HG02852 (cell line): ENCODE results near the gene ANKRD36B.
"Not testable (repeated sequence)": the region's sequence is repeated elsewhere in the genome, so short reads cannot be mapped to it uniquely, and the experiment has no call there.

ENCODE experiments used
- ATAC-seq: cut with Tn5 transposase; IDR thresholded peaks from one replicate; pipeline ENCODE4 v1.9.1; 2021; ENCODE audit warnings: mild to moderate bottlenecking, moderate library complexity; ENCODE audit not compliant: unreplicated experiment

Gene ANKRD36B

DNA sequence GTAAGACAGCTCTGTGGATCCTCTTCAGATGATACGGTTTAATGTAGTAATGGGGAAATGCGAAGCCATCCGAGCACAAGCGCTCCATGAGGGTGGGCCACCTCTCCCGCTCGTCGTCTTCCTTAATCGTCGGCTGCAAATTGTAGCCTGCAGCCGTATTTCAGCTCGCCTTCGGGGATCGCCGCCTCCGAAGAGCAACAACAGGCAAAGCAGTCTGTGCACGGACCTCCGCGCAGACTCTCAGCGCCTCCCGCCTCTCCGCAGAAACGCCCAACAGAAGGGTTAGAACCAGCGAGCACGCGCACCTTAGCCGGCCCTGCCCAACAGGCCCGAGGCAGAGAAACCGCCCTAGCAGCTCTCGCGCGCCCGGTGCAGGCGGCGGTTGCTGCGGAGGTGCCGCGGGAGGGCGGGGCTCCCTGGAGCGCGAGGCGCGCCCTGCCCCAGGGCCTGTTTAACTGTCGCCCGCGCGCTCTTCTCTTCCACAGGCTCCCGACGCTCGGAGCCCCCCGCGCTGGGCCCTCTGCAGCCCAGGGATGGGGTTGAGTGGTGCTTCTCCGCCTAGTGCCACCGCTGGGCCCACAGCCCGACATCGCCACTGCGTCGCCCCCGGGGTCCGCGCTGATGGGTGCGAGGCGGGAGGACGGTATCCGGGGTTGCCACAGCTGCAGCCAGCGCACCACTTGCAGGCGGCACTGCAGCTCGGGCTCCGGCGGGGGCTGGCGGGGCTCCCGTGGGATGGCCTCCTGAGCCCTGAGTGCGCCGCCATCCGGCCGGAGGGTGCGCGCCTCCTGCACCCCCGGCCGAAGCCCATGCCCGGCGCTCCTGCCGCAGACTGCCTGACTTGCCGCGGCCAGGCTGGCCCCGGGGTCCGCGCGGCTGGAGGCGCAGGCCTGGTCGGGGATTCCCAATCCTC lies at the start of gene ANKRD36B:
Gene ANKRD36B, minus strand, starts transcription at position 280 of the 913 bp plus-strand sequence. Its CDS starts 192 bp downstream, at position 88.
- ATAC-seq, result peak; percentile 78

DNA sequence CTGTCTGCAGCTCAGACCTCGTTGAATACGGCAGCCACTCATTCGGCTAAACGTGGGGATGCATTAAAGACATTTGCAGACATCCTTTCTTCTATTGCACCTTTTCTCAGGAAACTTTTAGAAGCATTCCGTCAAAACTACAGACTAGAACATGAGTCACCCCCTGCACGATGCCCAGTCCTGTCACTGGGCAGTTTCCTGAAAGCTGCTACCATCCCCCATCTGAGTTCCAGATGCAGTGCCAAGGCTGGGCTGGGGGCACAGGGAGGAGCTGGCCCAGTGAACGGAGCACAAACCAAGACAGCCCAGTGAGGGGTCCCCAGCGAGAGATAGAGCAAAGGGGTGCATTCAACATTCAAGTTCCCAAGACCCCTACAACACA lies 36.4 kb upstream of the ANKRD36B start:
- not testable (repeated sequence) for ATAC-seq

- ATAC-seq, result not testable (repeated sequence)
Measured at GRCh38 chr2:97625354-97626048, 35.8 kb upstream of the ANKRD36B start.

GRCh38 chr2:97622976-97623375 lies 33.3 kb upstream of the ANKRD36B start:
- ATAC-seq, result not testable (repeated sequence)

DNA sequence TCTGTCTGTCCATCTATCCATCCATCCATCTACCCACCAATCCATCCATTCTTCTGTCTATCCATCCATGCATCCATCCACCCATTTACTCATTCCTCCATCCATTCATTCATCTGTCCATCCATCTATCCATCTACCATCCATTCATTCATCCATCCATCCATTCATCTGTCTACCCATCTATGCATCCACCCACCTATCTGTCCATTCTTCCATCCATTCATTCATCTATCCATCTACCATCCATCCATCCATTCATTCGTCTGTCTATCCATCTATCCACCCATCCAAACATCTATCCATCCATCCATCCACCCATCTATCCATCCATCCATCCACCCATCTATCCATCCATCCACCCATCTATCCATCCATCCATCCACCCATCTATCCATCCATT lies 30.8 kb upstream of the ANKRD36B start:
- not testable (repeated sequence) for ATAC-seq

DNA sequence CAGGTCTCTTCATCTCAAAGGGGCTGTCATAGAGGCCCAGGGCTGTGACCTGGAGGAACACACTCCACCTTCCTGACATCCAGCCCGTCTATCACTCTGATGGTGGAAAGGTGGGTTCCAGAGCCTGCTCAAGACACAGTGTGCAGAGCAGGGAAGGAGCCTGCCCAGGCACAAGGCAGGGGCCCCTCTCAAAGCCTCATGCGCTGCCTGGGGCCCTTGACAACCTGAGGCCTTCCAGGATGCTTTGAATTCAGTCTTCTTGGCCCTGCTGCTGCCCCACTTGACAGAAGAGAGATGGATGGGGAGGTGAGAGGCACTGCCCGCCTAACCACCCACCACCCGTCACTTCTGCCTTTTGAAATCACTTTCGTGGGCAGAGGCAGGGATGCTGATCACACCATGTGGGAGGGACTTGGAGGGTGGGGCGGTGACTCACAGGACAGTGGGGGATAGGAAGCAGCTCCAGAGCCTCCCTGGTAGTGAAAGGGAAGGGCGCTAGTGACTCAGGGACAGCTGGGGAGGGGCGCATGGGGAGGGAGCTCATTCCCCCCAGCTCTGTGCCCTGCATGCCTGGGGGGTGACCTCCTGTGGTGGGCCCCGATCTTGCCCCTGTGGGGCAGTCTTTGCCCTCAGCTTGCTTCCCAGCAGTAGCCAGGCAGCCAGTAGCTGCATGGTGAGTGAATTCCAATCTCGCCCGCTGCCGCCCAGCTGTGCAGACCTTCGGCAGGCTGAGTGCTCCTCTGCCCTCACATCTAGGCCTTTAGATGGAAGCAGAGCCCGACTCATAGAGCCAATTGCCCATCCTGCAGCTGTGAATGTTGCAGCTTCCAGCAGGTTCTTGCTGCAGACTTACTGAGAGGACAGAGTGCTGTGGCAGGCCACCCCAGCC lies 29.5 kb upstream of the ANKRD36B start:
- ATAC-seq, result not testable (repeated sequence)

DNA sequence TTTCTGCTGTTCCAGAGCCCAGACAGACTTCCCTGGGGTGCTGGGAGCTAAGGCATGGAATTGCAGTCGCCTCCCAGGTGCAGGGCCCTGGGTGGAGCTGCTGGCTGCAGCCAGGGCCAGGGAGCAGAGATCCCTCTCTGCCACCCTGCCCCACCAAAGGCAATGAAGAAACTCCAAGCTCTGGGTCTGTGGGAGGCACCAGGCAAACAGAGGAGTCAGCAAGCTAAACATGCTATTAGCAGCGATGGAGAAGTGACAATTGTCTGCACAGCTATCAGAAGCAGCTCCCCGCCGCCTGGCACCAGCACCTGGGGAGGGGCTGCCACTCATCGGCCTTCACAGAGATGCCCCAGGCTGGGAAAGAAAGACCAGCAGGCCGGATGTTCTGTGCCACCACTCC lies 28.2 kb upstream of the ANKRD36B start:
- ATAC-seq, result no peak

DNA sequence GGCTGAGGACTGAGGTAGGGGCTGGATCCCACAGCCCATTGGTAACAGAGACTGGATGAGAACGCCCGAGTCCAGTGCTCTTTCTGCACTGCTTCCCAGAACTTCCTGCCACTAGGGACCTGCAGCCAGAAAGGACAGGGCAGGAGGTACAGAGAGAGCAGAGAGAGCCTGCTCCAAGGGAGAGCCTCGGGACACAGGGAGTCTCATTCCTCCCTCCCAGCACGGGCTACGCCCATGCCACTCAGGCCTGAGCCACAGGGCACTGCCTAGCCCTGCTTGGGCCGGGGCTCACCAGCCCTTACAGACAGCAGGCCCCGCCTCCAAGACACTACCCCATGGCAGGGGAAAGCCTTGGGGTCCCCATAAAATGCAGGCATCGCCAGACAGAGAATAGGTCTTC lies 26.1 kb upstream of the ANKRD36B start:
- ATAC-seq, result not testable (repeated sequence)

DNA sequence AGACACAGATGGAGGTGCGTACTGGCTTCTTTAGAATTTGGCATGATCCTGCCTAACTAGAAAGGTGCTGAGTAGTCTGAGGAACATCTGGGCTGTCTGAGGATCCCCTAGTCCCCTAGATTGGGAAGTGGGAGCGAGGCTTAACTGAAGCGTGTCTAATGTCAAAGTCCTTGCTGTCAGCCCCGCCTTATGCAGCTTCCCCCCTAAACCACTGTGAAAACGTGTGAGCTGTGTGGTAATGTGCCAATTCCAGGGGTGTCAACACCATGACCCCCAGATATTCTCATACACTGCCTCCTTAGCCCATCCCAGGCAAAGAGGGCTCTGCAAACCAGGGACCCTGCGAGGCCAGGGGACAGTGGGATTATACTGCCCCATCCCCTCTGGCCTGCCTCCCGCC lies 22.2 kb upstream of the ANKRD36B start:
- ATAC-seq, result not testable (repeated sequence)

DNA sequence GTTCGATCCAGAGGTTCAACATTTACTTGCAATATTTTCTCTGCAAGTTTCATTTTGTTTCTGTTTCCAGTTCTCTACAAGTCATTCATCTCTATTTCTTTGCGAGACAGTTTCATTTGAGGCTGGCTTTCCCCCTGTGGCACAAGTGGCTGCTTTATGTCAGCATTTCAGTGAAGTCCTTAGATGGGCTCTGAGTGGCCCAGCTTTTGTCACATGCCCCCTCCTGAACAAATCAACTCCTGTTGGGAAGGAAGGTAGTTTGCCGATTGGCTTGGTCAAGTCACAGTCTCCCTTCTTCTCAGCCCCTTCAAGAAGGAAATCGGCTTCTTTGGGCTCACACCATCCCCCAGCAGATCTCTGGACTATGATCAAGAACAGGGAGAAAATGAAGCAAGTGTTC lies 19.1 kb upstream of the ANKRD36B start:
- not testable (repeated sequence) for ATAC-seq

DNA sequence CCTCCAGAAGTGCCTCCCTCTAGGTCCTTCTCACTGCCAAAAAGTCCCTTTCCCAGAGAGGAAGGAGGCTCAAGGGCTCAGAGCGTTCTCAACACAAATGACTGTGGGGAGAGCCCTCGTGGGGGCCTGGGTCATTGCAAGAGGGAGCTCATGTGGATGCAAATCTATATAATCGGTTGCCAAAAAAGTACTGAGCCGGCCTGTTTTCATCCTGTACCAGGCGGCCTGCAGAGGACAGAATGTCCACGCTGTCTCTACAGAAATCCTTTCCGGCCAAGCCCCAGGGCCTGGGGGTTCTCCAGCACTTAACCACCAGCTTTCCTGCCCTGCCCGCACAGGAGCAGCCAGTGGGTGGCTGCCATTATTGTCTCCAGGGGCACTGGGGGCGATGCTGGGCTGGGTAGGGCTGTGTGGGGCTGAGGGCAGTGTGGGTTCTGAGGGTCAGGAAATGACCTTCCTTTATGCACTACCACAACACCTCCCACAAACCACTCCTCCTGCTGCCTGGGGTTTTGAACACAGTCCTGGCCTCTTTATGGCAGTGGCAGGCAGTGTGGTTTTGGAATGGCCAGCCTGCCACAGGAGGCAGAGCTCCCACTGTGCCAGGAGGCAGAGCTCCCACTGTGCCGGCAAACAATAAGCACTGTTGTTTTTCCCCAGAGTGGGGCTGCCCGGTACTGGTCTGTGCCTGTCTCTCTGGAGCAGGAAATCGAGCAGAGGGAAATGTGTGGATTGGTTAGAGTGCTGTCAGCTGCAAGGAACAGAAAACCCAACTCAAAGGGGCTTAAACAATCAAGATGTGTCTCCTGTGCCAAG lies 16.1 kb upstream of the ANKRD36B start:
- ATAC-seq, result not testable (repeated sequence)

DNA sequence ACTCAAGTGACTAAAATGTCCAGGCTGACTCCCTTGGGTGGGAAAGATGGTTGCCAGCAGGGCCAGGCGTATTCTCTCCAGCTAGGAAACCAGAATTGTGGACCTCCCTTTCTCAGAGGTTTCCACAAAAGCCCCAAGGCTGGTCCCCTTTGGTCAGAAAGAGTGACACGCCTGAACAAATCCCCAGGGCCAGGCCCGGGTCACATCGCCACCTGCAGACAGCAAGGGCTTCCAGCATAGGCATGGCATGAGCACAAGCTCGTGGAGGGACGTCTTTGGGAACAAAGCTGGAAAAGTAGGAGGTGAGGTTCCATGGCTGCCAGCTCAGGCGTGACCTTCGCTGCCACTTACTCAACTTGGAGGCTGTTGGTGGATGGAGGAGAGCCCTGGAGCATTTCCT lies 15.4 kb upstream of the ANKRD36B start:
- not testable (repeated sequence) for ATAC-seq

DNA sequence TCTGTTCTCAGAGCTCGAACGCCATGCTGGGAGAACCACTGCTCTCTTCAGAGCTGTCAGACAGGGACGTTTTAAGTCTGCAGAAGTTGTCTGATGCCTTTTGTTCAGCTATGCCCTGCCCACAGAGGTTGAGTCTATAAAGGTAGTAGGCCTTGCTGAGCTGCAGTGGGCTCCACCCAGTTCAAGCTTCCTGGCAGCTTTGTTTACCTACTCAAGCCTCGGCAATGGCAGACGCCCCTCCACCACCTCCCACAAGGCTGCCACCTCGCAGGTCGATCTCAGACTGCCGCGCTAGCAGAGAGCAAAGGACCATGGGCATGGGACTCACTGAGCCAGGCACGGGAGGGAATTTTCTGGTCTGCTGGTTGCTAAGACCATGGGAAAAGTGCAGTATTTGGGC lies 11.9 kb upstream of the ANKRD36B start:
- ATAC-seq, result not testable (repeated sequence)

- not testable (repeated sequence) for ATAC-seq
Measured at GRCh38 chr2:97596180-97596579, 6.5 kb upstream of the ANKRD36B start.

GRCh38 chr2:97593520-97593919 lies 3.8 kb upstream of the ANKRD36B start:
- ATAC-seq, result not testable (repeated sequence)

GRCh38 chr2:97590515-97591394 lies 1.1 kb upstream of the ANKRD36B start:
- peak; percentile 46 for ATAC-seq

- ATAC-seq, result not testable (repeated sequence)
Measured at GRCh38 chr2:97589257-97589597, 450 bp downstream of the ANKRD36B start.

GRCh38 chr2:97565674-97566073 lies 24.0 kb downstream of the ANKRD36B start:
- ATAC-seq, result not testable (repeated sequence)

DNA sequence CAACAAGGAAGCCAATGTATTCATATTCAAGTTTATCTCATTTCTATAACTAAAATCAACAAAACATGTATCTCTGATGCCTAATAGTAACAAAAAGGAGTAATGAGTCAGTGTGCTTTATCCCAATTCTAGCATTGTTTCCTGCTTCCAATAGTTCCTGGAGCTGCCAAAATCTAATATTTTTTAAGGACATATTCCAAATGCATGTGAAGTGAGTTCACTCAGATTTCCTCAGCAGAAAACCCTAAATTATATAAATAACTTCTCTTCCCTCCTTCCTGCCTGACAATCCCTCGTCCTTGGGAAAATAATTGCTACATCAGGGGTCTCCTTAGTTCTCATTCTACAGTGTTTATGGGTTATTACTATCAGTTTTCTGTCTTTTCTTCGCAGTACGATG lies 37.3 kb downstream of the ANKRD36B start:
- ATAC-seq, result not testable (repeated sequence)
